ENCODE results near the gene PROZ.

PROZ gene

DNA sequence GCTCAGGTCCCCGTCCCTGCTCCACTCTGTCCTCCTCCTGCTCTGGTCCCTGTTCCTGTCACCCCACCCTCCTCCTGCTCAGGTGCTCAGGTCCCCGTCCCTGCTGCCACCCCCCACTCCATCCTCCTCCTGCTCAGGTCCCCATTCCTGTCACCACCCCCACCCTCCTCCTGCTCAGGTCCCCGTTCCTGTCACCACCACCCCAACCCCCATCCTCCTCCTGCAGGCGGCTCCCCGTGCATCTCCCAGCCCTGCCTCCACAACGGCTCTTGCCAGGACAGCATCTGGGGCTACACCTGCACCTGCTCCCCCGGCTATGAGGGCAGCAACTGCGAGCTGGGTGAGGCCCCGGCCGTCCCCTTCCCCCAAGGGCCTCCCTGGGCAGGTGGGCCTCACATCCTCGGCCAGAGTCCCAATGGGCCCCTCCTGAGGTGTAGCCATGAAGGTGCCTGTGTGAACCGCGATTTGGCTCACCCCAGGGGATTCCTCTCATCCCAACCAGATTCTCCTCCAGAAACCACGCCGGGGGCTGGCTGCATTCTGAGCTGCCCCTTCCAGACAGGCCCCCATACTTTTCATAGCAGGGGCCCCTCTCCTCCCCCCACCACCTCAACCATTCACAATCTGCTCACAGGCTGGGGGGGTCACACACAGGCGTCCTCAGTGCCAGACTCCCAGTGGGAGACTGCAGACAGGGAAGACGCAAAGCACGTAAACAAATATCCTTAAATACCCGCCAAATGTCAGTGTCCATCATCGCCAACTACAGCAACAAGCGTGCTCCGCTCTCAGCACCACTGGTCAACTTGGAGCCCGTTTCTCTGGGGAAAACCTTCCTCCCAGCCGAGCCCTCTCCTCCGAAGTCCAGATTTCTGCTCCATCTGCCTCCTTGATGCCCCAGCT, 4.6 kb downstream of the PROZ start:
- no peak overlapping the region for H3K4me3 ChIP-seq (ENCODE audit: control insufficient read depth, low read depth, low read length)
- TF ChIP-seq CTCF (IDR thresholded peaks at IDR 0.05; ENCODE audit: control insufficient read depth, insufficient read depth, low read depth, low read length, missing control alignments) = no peak
- DNase-seq (ENCODE audit: low read depth) = no peak

DNA sequence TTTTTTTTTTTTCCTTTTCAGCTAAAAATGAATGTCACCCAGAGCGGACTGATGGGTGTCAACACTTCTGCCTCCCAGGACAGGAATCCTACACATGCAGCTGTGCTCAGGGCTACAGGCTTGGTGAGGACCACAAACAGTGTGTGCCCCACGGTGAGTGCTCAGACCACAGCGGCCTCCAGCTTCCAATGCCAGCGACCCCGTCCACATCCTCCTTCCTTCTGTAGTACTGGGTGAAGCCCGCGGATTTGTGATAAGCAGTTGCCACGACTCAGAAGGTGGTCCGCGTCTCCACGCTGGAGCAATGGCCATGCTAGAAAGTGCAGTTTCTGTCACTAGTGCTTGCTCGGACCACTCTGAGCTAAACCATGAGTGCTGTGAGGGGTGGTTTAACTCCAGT, 6.0 kb downstream of the PROZ start:
- no peak for TF ChIP-seq CTCF (IDR thresholded peaks at IDR 0.05; ENCODE audit: control insufficient read depth, insufficient read depth, low read depth, low read length, missing control alignments)
- DNase-seq (ENCODE audit: low read depth) = no peak

GRCh38 chr13:113166266-113166665, 7.8 kb downstream of the PROZ start:
- DNase-seq (ENCODE audit: low read depth) = no peak

More for the DNA sequence above, 6.0 kb downstream of the PROZ start:
- no peak overlapping the region for H3K4me3 ChIP-seq (ENCODE audit: control insufficient read depth, low read depth, low read length)

GRCh38 chr13:113166681-113167080, 8.2 kb downstream of the PROZ start:
- H3K4me3 ChIP-seq (ENCODE audit: control insufficient read depth, low read depth, low read length) = no peak overlapping the region
- DNase-seq (ENCODE audit: low read depth) = no peak
- no peak for TF ChIP-seq CTCF (IDR thresholded peaks at IDR 0.05; ENCODE audit: control insufficient read depth, insufficient read depth, low read depth, low read length, missing control alignments)

More at GRCh38 chr13:113166266-113166665, 7.8 kb downstream of the PROZ start:
- no peak for TF ChIP-seq CTCF (IDR thresholded peaks at IDR 0.05; ENCODE audit: control insufficient read depth, insufficient read depth, low read depth, low read length, missing control alignments)
- H3K4me3 ChIP-seq (ENCODE audit: control insufficient read depth, low read depth, low read length) = no peak overlapping the region

DNA sequence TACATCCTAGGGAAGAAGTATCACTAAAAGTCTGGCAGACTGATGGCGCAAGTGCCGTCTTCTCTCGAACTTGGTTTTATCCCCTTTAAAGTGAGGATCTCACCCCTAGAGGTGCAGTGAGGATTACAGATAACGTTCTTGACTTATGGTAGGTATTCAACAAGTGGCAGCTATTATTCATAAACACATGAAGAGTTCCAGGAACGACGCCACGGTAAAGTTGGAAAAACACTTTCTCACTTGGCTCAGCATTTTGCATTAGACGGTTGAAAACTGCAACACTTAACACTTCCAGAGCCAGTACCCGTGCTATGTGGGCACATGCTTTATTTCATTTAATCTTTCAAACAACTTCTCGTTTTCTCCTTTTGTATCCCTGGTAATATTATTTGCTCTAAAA, 8.7 kb downstream of the PROZ start:
- H3K4me3 ChIP-seq (ENCODE audit: control insufficient read depth, low read depth, low read length) = no peak overlapping the region
- no peak for TF ChIP-seq CTCF (IDR thresholded peaks at IDR 0.05; ENCODE audit: control insufficient read depth, insufficient read depth, low read depth, low read length, missing control alignments)
- no peak for DNase-seq (ENCODE audit: low read depth)

- DNase-seq (ENCODE audit: low read depth) = no peak
- TF ChIP-seq CTCF (IDR thresholded peaks at IDR 0.05; ENCODE audit: control insufficient read depth, insufficient read depth, low read depth, low read length, missing control alignments) = no peak
- no peak overlapping the region for H3K4me3 ChIP-seq (ENCODE audit: control insufficient read depth, low read depth, low read length)
These were observed 9.1 kb downstream of the PROZ start for GRCh38 chr13:113167575-113167974.

All from AG09309 (cell line).